K562 (cell line): ENCODE measurements around the gene SPDEF. TPM values are rescaled to one million over a fixed set of nuclear protein-coding genes. Genes with fewer than 3 reads are reported as not detected.

Experiments
- ATAC-seq: fragments of 200-7000 bp; cut with Tn5 transposase; 3 replicates; pipeline ENCODE4 v1.9.1; 2020; ENCODE audit warnings: moderate library complexity
- BruUV-seq: library from RNA; stranded (reverse); fragments of 400-500 nt; replicated peaks from 2 replicates; lab custom pipeline; 2021; lab: Mats Ljungman, UMichigan
- CTCF ChIA-PET: fragments of 300-600 bp; formaldehyde crosslinking; extraction: SDS; loops from one replicate; lab custom pipeline; 2021; ENCODE audit warnings: low intra/inter-chr PET ratio; lab: Yijun Ruan, JAX
- POLR2A ChIA-PET: fragments of 300-600, 350-650 bp; sonication (Branson Sonifier 250); formaldehyde crosslinking; extraction: SDS; loops from one replicate; lab custom pipeline; 2021; ENCODE audit warnings: antibody characterized with exemption, inconsistent platforms; lab: Yijun Ruan, JAX
- DNase-seq, 4 experiments: peaks; one replicate each; pipeline versions ENCODE4 v3.0.0 to v3.0.0-alpha.2; 2011 to 2018; ENCODE audit warnings: low spot score in 3 of 4, mixed read lengths in 3 of 4; ENCODE audit errors: extremely low read depth in 1 of 4
- FAIRE-seq: peaks from 2 replicates; lab custom pipeline; 2011; peaks lifted over from hg19 to GRCh38; lab: Jason Lieb, UNC
- H2AFZ ChIP-seq: 2 replicates; pipeline ENCODE4 v1.6.0; 2011; ENCODE audit warnings: low read depth, low read length, control low read depth, inconsistent platforms
- H3K27ac ChIP-seq: fragments of 200-600 bp; 3 replicates; pipeline ENCODE4 v1.8.0; 2011; ENCODE audit warnings: low read depth, mild to moderate bottlenecking, control low read depth, inconsistent platforms, low read length, moderate library complexity, mixed read lengths; ENCODE audit errors: extremely low read depth
- H3K27me3 ChIP-seq, 2 experiments: fragments of 300-600 bp in 1 of 2; 2 replicates in 1 of 2; 3 replicates in 1 of 2; pipeline versions ENCODE4 v1.6.0 to v1.8.0; 2011; ENCODE audit warnings: inconsistent platforms in 2 of 2, low read length in 2 of 2, mild to moderate bottlenecking in 1 of 2, mixed read lengths in 1 of 2, moderate library complexity in 1 of 2; ENCODE audit not compliant: control insufficient read depth in 2 of 2, insufficient read depth in 2 of 2
- H3K36me3 ChIP-seq: fragments of 300-600 bp; 3 replicates; pipeline ENCODE4 v1.8.0; 2011; ENCODE audit warnings: mild to moderate bottlenecking, low read length, inconsistent platforms; ENCODE audit not compliant: control insufficient read depth, insufficient read depth
- H3K4me1 ChIP-seq, 2 experiments: fragments of 200-600 bp in 1 of 2; replicated peaks in 1 of 2; 2 replicates in 1 of 2; 3 replicates in 1 of 2; pipeline versions ENCODE4 v1.5.1 to v1.8.0; 2011; ENCODE audit warnings: inconsistent platforms in 2 of 2, low read length in 2 of 2, mild to moderate bottlenecking in 1 of 2, mixed read lengths in 1 of 2, moderate library complexity in 1 of 2; ENCODE audit not compliant: control insufficient read depth in 2 of 2, insufficient read depth in 2 of 2
- H3K4me2 ChIP-seq: 2 replicates; pipeline ENCODE4 v1.6.1; 2011; ENCODE audit warnings: low read length, control low read depth, inconsistent platforms, mixed read lengths; ENCODE audit not compliant: insufficient read depth
- H3K4me3 ChIP-seq: fragments of 200-600 bp; sonication (generic), shearing (Covaris generic); 2 replicates; pipeline ENCODE4 v1.5.1; 2016; ENCODE audit warnings: control low read depth, inconsistent platforms
- H3K79me2 ChIP-seq: fragments of 200-600 bp; 3 replicates; pipeline ENCODE4 v1.8.0; 2011; ENCODE audit warnings: low read length, inconsistent platforms; ENCODE audit not compliant: control insufficient read depth, insufficient read depth
- H3K9ac ChIP-seq, 2 experiments: 2 replicates each; pipeline versions ENCODE4 v1.6.0 to v1.6.1; 2011; ENCODE audit warnings: low read depth in 2 of 2, low read length in 2 of 2, control low read depth in 1 of 2, inconsistent platforms in 1 of 2, mild to moderate bottlenecking in 1 of 2, mixed read lengths in 1 of 2; ENCODE audit not compliant: insufficient read depth in 1 of 2
- H3K9me1 ChIP-seq: one replicate; pipeline ENCODE4 v1.6.0; 2011; ENCODE audit warnings: inconsistent platforms, mild to moderate bottlenecking, low read length, moderate library complexity; ENCODE audit not compliant: control insufficient read depth, insufficient read depth
- H3K9me3 ChIP-seq: replicated peaks from 2 replicates; pipeline ENCODE4 v1.5.1; 2011; ENCODE audit warnings: low read depth, low read length, inconsistent platforms; ENCODE audit not compliant: control insufficient read depth, insufficient read depth
- H4K20me1 ChIP-seq: replicated peaks from 2 replicates; pipeline ENCODE4 v1.6.1; 2011; ENCODE audit warnings: low read length, inconsistent platforms, mixed read lengths; ENCODE audit not compliant: control insufficient read depth, insufficient read depth
- ASH1L ChIP-seq: fragments of 450-650 bp; IDR thresholded peaks from 2 replicates; pipeline ENCODE4 v1.6.1; 2018; ENCODE audit warnings: borderline replicate concordance, mild to moderate bottlenecking, low read depth; ENCODE audit not compliant: partially characterized antibody
- FOS ChIP-seq: IDR thresholded peaks from 3 replicates; pipeline ENCODE4 v1.6.1; 2011; ENCODE audit not compliant: insufficient read length; ENCODE audit errors: extremely low read depth
- POLR2AphosphoS2 ChIP-seq: IDR thresholded peaks from 2 replicates; pipeline ENCODE4 v1.6.1; 2012; ENCODE audit warnings: low read length, improper control_type of control experiment
- POLR2G ChIP-seq: fragments of 200-400 bp; formaldehyde crosslinking; IDR thresholded peaks from 2 replicates; pipeline ENCODE4 v1.6.1; 2017; ENCODE audit warnings: low read depth, mild to moderate bottlenecking, antibody characterized with exemption, low read length, moderate library complexity
- RBFOX2 ChIP-seq: fragments of 200-400 bp; formaldehyde crosslinking; IDR thresholded peaks from 2 replicates; pipeline ENCODE4 v1.6.1; 2017; ENCODE audit warnings: low read depth, mild to moderate bottlenecking, low read length, moderate library complexity
- ZBTB11 ChIP-seq, 3 experiments: fragments of 200-800 bp in 1 of 3; fragments of 250-450 bp in 1 of 3; fragments of 450-650 bp in 1 of 3; sonication (Bioruptor Pico) in 1 of 3; sonication (Bioruptor generic) in 1 of 3; formaldehyde crosslinking in 1 of 3; IDR thresholded peaks; 2 replicates each; pipeline versions ENCODE4 v1.6.1 to v1.8.0; 2016 to 2022; ENCODE audit warnings: mild to moderate bottlenecking in 2 of 3, missing genetic modification characterization in 2 of 3, missing compliant biosample characterization in 1 of 3, moderate library complexity in 1 of 3
- WGBS: fragments of 100-300 bp; shearing (Covaris generic); methylation state at CpG from one replicate; pipeline ENCODE4 v1.1.6; 2016; ENCODE audit warnings: low coverage, mixed read lengths; ENCODE audit not compliant: insufficient coverage; ENCODE audit errors: missing lambda C conversion rate; 5-methylcytosine and 5-hydroxymethylcytosine counted together
- in situ Hi-C: fragments of 300-500 bp; cut with MboI; formaldehyde crosslinking; loops from 4 replicates; pipeline ENCODE4 v1.15.0; 2018; ENCODE audit warnings: inconsistent platforms, mixed read lengths
- intact Hi-C: fragments of 100-400 bp; cut with micrococcal nuclease; formaldehyde crosslinking; loops from 2 replicates; pipeline ENCODE4 v1.14.2; 2022
- polyA plus RNA-seq, 8 experiments: library from polyadenylated mRNA; depleted of rRNA in 4 of 8; stranded (reverse) in 5 of 8; unstranded in 3 of 8; fragments of >200 nt; fragmentation: Nextera tagmentation in 2 of 8; fragmentation: Illumina TruSeq in 1 of 8; extraction: Ambion mirVana in 2 of 8; extraction: Trizol in 1 of 8; gene quantifications; 2 replicates each; pipeline versions ENCODE4 v1.2.1 to v1.2.3, GENCODE V29; 2011 to 2014; ENCODE audit warnings: inconsistent platforms in 1 of 8, missing spikeins in 1 of 8
- total RNA-seq, 7 experiments: library from RNA; depleted of rRNA in 6 of 7; stranded (reverse); fragments of >200 nt in 6 of 7; fragmentation: Illumina TruSeq in 2 of 7; extraction: Trizol in 2 of 7; gene quantifications; 2 replicates each; pipeline versions ENCODE4 v1.2.1 to v1.2.3, GENCODE V29; 2011 to 2021; ENCODE audit warnings: low replicate concordance in 1 of 7
- TF ChIP-seq, protein P1 (sequence below): fragments of 450-650 bp; IDR thresholded peaks from 2 replicates; pipeline ENCODE4 v1.6.1; 2016; ENCODE audit warnings: mild to moderate bottlenecking
- TF ChIP-seq, protein P2 (sequence below): fragments of 150-350 bp; IDR thresholded peaks from 2 replicates; pipeline ENCODE4 v1.6.1; 2014; ENCODE audit warnings: low read depth, mild to moderate bottlenecking, low read length, borderline replicate concordance

SPDEF gene
- total and polyA plus RNA-seq, 9 of the 15 experiments (the other 6 are each of a cell fraction or from before 2014, with no cell fraction given), result 0.04 to 0.12 (median 0.11) TPM; not detected in 5

- TF ChIP-seq, protein P1, sequence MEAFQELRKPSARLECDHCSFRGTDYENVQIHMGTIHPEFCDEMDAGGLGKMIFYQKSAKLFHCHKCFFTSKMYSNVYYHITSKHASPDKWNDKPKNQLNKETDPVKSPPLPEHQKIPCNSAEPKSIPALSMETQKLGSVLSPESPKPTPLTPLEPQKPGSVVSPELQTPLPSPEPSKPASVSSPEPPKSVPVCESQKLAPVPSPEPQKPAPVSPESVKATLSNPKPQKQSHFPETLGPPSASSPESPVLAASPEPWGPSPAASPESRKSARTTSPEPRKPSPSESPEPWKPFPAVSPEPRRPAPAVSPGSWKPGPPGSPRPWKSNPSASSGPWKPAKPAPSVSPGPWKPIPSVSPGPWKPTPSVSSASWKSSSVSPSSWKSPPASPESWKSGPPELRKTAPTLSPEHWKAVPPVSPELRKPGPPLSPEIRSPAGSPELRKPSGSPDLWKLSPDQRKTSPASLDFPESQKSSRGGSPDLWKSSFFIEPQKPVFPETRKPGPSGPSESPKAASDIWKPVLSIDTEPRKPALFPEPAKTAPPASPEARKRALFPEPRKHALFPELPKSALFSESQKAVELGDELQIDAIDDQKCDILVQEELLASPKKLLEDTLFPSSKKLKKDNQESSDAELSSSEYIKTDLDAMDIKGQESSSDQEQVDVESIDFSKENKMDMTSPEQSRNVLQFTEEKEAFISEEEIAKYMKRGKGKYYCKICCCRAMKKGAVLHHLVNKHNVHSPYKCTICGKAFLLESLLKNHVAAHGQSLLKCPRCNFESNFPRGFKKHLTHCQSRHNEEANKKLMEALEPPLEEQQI, result no peak
- TF ChIP-seq POLR2AphosphoS2, result no peak
- TF ChIP-seq, all 486 proteins: peak for 0
These were observed 23.9 kb downstream of the SPDEF start (continued) for GRCh38 chr6:34532230-34532629.

DNA sequence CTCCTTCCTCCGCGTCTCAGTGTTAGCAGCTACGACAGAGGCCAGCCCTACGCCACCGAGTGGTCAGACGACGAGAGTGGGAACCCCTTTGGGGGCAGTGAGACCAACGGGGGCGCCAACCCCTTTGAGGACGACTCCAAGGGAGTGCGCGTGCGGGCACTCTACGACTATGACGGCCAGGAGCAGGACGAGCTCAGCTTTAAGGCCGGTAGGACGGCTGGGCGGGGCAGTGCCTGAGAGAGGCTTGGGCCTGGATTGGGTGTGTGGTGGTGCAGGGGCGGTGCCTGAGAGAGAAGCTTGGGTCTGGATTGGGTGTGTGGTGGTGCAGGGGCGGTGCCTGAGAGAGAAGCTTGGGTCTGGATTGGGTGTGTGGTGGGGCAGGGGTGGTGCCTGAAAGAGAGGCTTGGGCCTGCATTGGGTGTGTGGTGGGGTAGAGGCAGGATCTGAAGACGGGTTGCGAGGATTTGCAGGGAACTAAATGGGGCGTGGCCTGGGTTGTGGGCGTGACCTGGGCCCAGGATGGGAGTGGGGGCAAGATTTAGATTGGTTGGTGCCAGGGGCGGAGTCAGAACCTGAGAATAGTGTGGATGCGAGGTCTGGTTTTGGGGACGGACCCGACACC is 24.4 kb downstream of the SPDEF start:
- ChIA-PET CTCF (no interaction called here), POLR2A (interaction anchor here (0.7 to 1.0 kb wide), 2 partner anchors 29 to 78 kb away, joined by 3 read pairs; no protein-coding TSS in a partner anchor)
- no peaks in the 10 kb centered on the region for H3K79me2 ChIP-seq
- H3K9me1 ChIP-seq, result no peaks in the 10 kb centered on the region
- no peaks in the 10 kb centered on the region for H3K27me3 ChIP-seq
- no TSS peak for BruUV-seq
- in situ Hi-C loops, result no loop called here
- peak overlapping the region; percentile 28; the same call in 1 of the 2 replicates for H2AFZ ChIP-seq
- no peak overlapping the region for H3K9ac ChIP-seq
- no peaks in the 10 kb centered on the region for H3K9me3 ChIP-seq
- 80% methylated on average over 29 of the region's 29 CpGs for WGBS
- intact Hi-C loops, result no loop called here
- no peaks in the 10 kb centered on the region for H3K36me3 ChIP-seq
- H3K27ac ChIP-seq, result no peak overlapping the region
- no peak overlapping the region for H3K4me3 ChIP-seq
- H4K20me1 ChIP-seq, result no peaks in the 10 kb centered on the region
- H3K4me1 ChIP-seq, result peaks cover 8 to 62% of the 10 kb centered on the region in 2 experiments
- FAIRE-seq (peak; percentile 77), ATAC-seq (peak; percentile 72), DNase-seq (peak; percentile 55 to 70 (median 58))
- no peak overlapping the region for H3K4me2 ChIP-seq
- TF ChIP-seq POLR2G, result 0 out of 2 replicates have a peak, but pooled peaks have one; percentile 26
- TF ChIP-seq ZBTB11 (CRISPR knock-in tag; IDR thresholded peaks at IDR 0.05), result no peak
- TF ChIP-seq, protein P2, sequence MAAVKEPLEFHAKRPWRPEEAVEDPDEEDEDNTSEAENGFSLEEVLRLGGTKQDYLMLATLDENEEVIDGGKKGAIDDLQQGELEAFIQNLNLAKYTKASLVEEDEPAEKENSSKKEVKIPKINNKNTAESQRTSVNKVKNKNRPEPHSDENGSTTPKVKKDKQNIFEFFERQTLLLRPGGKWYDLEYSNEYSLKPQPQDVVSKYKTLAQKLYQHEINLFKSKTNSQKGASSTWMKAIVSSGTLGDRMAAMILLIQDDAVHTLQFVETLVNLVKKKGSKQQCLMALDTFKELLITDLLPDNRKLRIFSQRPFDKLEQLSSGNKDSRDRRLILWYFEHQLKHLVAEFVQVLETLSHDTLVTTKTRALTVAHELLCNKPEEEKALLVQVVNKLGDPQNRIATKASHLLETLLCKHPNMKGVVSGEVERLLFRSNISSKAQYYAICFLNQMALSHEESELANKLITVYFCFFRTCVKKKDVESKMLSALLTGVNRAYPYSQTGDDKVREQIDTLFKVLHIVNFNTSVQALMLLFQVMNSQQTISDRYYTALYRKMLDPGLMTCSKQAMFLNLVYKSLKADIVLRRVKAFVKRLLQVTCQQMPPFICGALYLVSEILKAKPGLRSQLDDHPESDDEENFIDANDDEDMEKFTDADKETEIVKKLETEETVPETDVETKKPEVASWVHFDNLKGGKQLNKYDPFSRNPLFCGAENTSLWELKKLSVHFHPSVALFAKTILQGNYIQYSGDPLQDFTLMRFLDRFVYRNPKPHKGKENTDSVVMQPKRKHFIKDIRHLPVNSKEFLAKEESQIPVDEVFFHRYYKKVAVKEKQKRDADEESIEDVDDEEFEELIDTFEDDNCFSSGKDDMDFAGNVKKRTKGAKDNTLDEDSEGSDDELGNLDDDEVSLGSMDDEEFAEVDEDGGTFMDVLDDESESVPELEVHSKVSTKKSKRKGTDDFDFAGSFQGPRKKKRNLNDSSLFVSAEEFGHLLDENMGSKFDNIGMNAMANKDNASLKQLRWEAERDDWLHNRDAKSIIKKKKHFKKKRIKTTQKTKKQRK, result 0 out of 2 replicates have a peak, but pooled peaks have one; percentile 42
- TF ChIP-seq RBFOX2, result 0 out of 2 replicates have a peak, but pooled peaks have one; percentile 33
- TF ChIP-seq ASH1L, result peak; percentile 32
- peak; percentile 27 for TF ChIP-seq FOS
